CD4-positive, alpha-beta T cell treated with Interleukin-4 for 1 hour (primary cell): Measurements from ENCODE around the gene TXNRD1.
"Not testable (repeated sequence)": the region's sequence is repeated elsewhere in the genome, so short reads cannot be mapped to it uniquely, and the experiment has no call there.

Experiments
- DNase-seq, 2 donors: peaks; one replicate each; pipeline ENCODE4 v3.0.0-alpha.2; 2020 to 2022

TXNRD1 gene

GRCh38 chr12:104242546-104243206 lies 27.1 kb downstream of the TXNRD1 start:
- DNase-seq: no peak

GRCh38 chr12:104243551-104243950 lies 28.0 kb downstream of the TXNRD1 start:
- DNase-seq: no peak

- no peak for DNase-seq
Measured at GRCh38 chr12:104243971-104244370, 28.4 kb downstream of the TXNRD1 start.

- DNase-seq: no peak
Measured at GRCh38 chr12:104247698-104248097, 32.1 kb downstream of the TXNRD1 start.

- no peak for DNase-seq
Measured at GRCh38 chr12:104248444-104248843, 32.9 kb downstream of the TXNRD1 start.

- no peak for DNase-seq
Measured at GRCh38 chr12:104249017-104249416, 33.4 kb downstream of the TXNRD1 start.

- no peak for DNase-seq
Measured at GRCh38 chr12:104249898-104250297, 34.3 kb downstream of the TXNRD1 start.

- DNase-seq: no peak
Measured at GRCh38 chr12:104250366-104251125, 35.0 kb downstream of the TXNRD1 start.

- DNase-seq: no peak
Measured at GRCh38 chr12:104257913-104258472, 42.4 kb downstream of the TXNRD1 start.

- DNase-seq: no peak
Measured at GRCh38 chr12:104258476-104259067, 43.0 kb downstream of the TXNRD1 start.

- no peak for DNase-seq
Measured at GRCh38 chr12:104263026-104263425, 47.4 kb downstream of the TXNRD1 start.

GRCh38 chr12:104263580-104264358 lies 48.2 kb downstream of the TXNRD1 start:
- no peak for DNase-seq

- DNase-seq: not testable (repeated sequence)
Measured at GRCh38 chr12:104265436-104265835, 49.9 kb downstream of the TXNRD1 start.

GRCh38 chr12:104272938-104273337 lies 57.4 kb downstream of the TXNRD1 start:
- DNase-seq: no peak

- no peak for DNase-seq
Measured at GRCh38 chr12:104273503-104273902, 57.9 kb downstream of the TXNRD1 start.

GRCh38 chr12:104274811-104275210 lies 59.2 kb downstream of the TXNRD1 start:
- no peak for DNase-seq

- DNase-seq: no peak
Measured at GRCh38 chr12:104275689-104276088, 60.1 kb downstream of the TXNRD1 start.

- DNase-seq: no peak
Measured at GRCh38 chr12:104276273-104277131, 60.9 kb downstream of the TXNRD1 start.

- no peak for DNase-seq
Measured at GRCh38 chr12:104279164-104279563, 63.6 kb downstream of the TXNRD1 start.

GRCh38 chr12:104280111-104280510 lies 64.5 kb downstream of the TXNRD1 start:
- DNase-seq: no peak

- no peak for DNase-seq
Measured at GRCh38 chr12:104280717-104281458, 65.3 kb downstream of the TXNRD1 start.
